ENCODE data around the gene TBL1XR1.

The TBL1XR1 gene

GRCh38 chr3:177102553-177102952, 94.7 kb downstream of the TBL1XR1 start:
- no peak for TF ChIP-seq CTCF (IDR thresholded peaks at IDR 0.05; ENCODE audit: low read depth, low read length, missing control alignments)
- H3K4me3 ChIP-seq (ENCODE audit: low read depth, low read length), result no peak overlapping the region
- H3K36me3 ChIP-seq (replicated peaks), result no peaks in the 10 kb centered on the region
- no peak overlapping the region for H3K27ac ChIP-seq
- in situ Hi-C loops (cut with HindIII; ENCODE audit: low pct_ligation_motif_present, low sequenced_read_pairs), result no loop called here
- H3K27me3 ChIP-seq (replicated peaks), result no peaks in the 10 kb centered on the region
- peak; percentile 78 for DNase-seq

GRCh38 chr3:177098551-177098950, 98.7 kb downstream of the TBL1XR1 start:
- Histone ChIP-seq H3K27ac (no peak overlapping the region), H3K36me3 (replicated peaks) (no peaks in the 10 kb centered on the region), H3K27me3 (replicated peaks) (no peaks in the 10 kb centered on the region), H3K4me3 (ENCODE audit: low read depth, low read length) (no peak overlapping the region)
- in situ Hi-C loops (cut with HindIII; ENCODE audit: low pct_ligation_motif_present, low sequenced_read_pairs), result no loop called here
- no peak for TF ChIP-seq CTCF (IDR thresholded peaks at IDR 0.05; ENCODE audit: low read depth, low read length, missing control alignments)
- no peak for DNase-seq

- H3K27ac ChIP-seq, result no peak overlapping the region
- DNase-seq, result no peak
- no peaks in the 10 kb centered on the region for H3K27me3 ChIP-seq (replicated peaks)
- in situ Hi-C loops (cut with HindIII; ENCODE audit: low pct_ligation_motif_present, low sequenced_read_pairs), result no loop called here
- H3K36me3 ChIP-seq (replicated peaks), result no peaks in the 10 kb centered on the region
- H3K4me3 ChIP-seq (ENCODE audit: low read depth, low read length), result no peak overlapping the region
- no peak for TF ChIP-seq CTCF (IDR thresholded peaks at IDR 0.05; ENCODE audit: low read depth, low read length, missing control alignments)
These were observed 100.7 kb downstream of the TBL1XR1 start for GRCh38 chr3:177096615-177097014.

GRCh38 chr3:177093966-177094365, 103.3 kb downstream of the TBL1XR1 start:
- H3K4me3 ChIP-seq (ENCODE audit: low read depth, low read length), result no peak overlapping the region
- H3K36me3 ChIP-seq (replicated peaks), result no peaks in the 10 kb centered on the region
- H3K27me3 ChIP-seq (replicated peaks), result no peaks in the 10 kb centered on the region
- no peak for DNase-seq
- no peak for TF ChIP-seq CTCF (IDR thresholded peaks at IDR 0.05; ENCODE audit: low read depth, low read length, missing control alignments)
- in situ Hi-C loops (cut with HindIII; ENCODE audit: low pct_ligation_motif_present, low sequenced_read_pairs), result no loop called here
- H3K27ac ChIP-seq, result no peak overlapping the region

GRCh38 chr3:177089901-177090300, 107.4 kb downstream of the TBL1XR1 start:
- H3K36me3 ChIP-seq (replicated peaks), result no peaks in the 10 kb centered on the region
- in situ Hi-C loops (cut with HindIII; ENCODE audit: low pct_ligation_motif_present, low sequenced_read_pairs), result no loop called here
- no peak for DNase-seq
- H3K27ac ChIP-seq, result no peak overlapping the region
- no peak overlapping the region for H3K4me3 ChIP-seq (ENCODE audit: low read depth, low read length)
- H3K27me3 ChIP-seq (replicated peaks), result no peaks in the 10 kb centered on the region
- no peak for TF ChIP-seq CTCF (IDR thresholded peaks at IDR 0.05; ENCODE audit: low read depth, low read length, missing control alignments)

GRCh38 chr3:177089110-177089509, 108.2 kb downstream of the TBL1XR1 start:
- H3K27me3 ChIP-seq (replicated peaks), result no peaks in the 10 kb centered on the region
- no peaks in the 10 kb centered on the region for H3K36me3 ChIP-seq (replicated peaks)
- in situ Hi-C loops (cut with HindIII; ENCODE audit: low pct_ligation_motif_present, low sequenced_read_pairs), result no loop called here
- DNase-seq, result no peak
- TF ChIP-seq CTCF (IDR thresholded peaks at IDR 0.05; ENCODE audit: low read depth, low read length, missing control alignments), result no peak
- no peak overlapping the region for H3K27ac ChIP-seq
- no peak overlapping the region for H3K4me3 ChIP-seq (ENCODE audit: low read depth, low read length)

Data from brain microvascular endothelial cell (primary cell).